HFF-Myc (cell line): Measurements from ENCODE around the gene TMEM9B.
"Not testable (repeated sequence)": the region's sequence is repeated elsewhere in the genome, so short reads cannot be mapped to it uniquely, and the experiment has no call there.

Source experiments
- DNase-seq: peaks from one replicate; pipeline ENCODE4 v3.0.0-alpha.2; 2011; ENCODE audit warnings: low read depth; ENCODE audit errors: extremely low read depth
- H3K4me3 ChIP-seq: replicated peaks from 2 replicates; pipeline ENCODE4 v1.5.1; 2011; ENCODE audit warnings: low read depth, mild to moderate bottlenecking, control low read depth, low read length
- CTCF ChIP-seq: IDR thresholded peaks from 2 replicates; pipeline ENCODE4 v1.5.1; 2012; ENCODE audit warnings: mild to moderate bottlenecking, low read depth, low read length, control low read depth; ENCODE audit errors: missing control alignments

Gene TMEM9B

DNA sequence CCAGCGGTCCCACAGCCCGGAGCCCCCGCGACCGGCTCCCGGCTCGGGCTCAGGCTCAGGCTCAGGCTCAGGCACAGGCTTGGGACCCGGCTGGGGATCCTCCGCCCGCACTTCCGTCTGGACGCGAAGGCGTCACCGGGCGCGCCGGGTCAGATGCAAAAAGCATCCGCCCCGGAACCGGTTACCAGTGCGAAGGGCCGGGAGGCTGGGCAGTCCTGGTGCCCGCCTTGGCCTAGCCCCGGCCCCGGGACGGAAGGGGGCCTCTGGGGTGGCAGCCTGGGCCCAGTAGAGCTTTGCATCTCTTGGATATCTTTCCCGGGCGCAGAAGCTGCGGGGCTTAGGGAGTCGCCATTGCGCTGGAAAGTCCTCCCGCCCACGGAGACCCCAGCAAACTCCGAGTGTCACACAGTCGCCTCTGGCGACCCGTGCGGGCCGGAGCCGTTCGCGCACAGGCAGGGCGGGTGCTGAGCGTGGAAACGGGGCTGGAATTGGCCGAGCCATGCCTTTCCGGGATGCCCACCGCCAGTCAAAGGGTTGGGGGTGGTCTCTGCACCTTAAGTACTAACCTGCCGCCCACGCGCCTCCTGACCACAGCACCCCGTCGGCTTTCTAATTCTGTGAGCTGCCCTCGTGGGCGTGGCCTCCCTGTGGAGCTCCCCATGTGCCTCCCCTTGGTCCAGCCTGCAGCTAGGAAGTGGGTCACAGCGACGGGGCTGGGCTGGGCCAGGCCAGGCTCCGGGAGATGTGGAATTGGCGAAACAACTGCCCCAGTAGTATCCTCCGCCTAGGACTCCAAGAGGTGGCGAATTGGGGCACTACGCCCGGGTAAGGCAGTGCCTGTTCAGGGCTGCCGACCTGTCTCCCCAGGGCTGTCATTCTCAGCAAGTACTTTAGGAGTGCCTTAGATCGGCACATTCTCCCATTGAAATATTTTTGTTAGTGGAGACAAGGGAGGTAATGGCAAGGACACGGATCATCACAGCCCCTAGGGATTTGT, at the start of gene TMEM9B:
TMEM9B (minus strand) TSS at position 119 of the 997 bp plus-strand sequence. CDS start 129 bp downstream, outside the sequence.
- peak; percentile 60 for DNase-seq
- TF ChIP-seq CTCF = no peak
- H3K4me3 ChIP-seq = peak within 1 kb of the TSS; percentile 83

DNA sequence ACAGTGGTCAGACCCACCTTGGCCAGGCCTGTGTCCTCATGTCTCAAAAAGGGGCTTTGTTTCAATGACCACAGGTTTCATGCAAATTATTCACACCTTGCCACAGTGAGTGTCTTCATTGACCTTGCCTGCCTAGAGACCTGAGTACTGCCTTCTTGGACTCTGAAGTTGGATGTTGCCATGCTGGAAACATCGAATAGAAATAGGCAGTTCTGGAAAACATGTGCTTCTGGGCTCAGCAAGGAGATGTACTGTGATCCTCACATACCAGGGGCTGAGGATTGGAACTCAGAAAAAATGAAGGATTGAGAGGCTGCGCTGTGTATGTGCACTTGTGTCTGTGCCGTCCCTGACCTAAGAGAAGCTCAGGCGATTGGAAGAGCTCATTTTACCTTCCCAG, 49.1 kb upstream of the TMEM9B start:
- DNase-seq = no peak
- H3K4me3 ChIP-seq = no peak overlapping the region
- no peak for TF ChIP-seq CTCF

DNA sequence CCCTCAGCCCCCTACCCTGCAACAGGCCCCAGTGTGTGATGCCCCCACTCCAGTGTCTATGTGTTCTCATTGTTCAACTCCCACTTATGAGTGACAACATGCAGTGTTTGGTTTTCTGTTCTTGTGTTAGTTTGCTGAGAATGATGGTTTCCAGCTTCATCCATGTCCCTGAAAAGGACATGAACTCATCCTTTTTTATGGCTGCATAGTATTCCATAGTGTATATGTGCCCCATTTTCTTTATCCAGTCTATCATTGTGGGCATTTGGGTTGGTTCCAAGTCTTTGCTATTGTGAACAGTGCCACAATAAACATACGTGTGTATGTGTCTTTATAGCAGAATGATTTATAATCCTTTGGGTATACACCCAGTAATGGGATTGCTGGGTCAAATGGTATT, 45.3 kb upstream of the TMEM9B start:
- not testable (repeated sequence) for DNase-seq, H3K4me3 ChIP-seq

DNA sequence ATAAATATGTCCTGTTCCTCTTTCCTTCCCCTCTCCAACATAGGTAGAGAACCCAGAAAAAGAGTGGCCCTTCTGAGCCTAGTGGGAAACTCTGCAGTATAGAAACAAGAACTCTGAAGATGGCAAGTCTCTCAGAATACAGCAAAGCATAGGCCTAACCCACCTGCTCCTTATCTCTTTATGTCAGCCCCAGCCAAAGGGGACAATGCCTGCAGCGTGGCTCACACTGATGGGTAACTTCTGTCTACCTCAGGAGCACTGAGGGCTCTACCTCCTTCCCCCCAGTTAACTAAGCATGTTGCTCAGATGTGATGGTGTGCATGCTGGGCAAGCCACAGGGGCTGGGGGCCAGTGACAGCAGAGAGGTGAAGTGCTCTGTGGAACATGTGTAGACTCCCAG, 44.4 kb upstream of the TMEM9B start:
- TF ChIP-seq CTCF = no peak
- no peak overlapping the region for H3K4me3 ChIP-seq

GRCh38 chr11:9008011-9008550, 43.8 kb upstream of the TMEM9B start:
- TF ChIP-seq CTCF = no peak
- no peak overlapping the region for H3K4me3 ChIP-seq
- DNase-seq = no peak

More for the DNA sequence above, 44.4 kb upstream of the TMEM9B start:
- DNase-seq = no peak

DNA sequence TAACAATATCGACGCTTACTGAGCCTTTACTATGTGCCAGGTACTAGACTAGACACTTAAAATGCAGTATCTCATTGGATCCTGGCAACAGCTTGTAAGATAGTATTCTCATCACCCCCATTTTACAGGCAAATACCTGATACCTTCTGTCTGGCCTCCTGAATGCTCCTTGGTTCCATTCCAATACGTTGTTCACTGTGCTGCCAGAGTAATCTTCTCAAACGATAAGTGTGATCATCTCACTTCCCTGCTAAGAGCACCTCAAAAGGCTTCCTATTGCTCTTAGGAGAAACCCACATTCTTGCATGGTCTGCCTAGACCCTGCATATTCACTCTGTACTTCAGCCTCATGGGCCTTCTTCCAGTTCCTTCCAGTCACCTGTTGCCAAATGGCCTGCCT, 40.8 kb upstream of the TMEM9B start:
- H3K4me3 ChIP-seq = no peak overlapping the region
- TF ChIP-seq CTCF = no peak
- DNase-seq = no peak

GRCh38 chr11:9004183-9004926, 40.1 kb upstream of the TMEM9B start:
- H3K4me3 ChIP-seq = peak overlapping the region; percentile 42
- DNase-seq = no peak
- no peak for TF ChIP-seq CTCF
